Loucy (cell line): ENCODE data around the gene ADD2.

Experiments
- H2AFZ ChIP-seq: fragments of 200-600 bp; sonication (generic); 2 replicates; pipeline ENCODE4 v1.6.0; 2016; ENCODE audit warnings: antibody characterized with exemption, mild to moderate bottlenecking, low read length, moderate library complexity
- H3F3A ChIP-seq: fragments of 200-600 bp; 2 replicates; pipeline ENCODE4 v1.6.0; 2016; ENCODE audit warnings: antibody characterized with exemption, low read depth, mild to moderate bottlenecking
- H3K27me3 ChIP-seq: fragments of 200-600 bp; sonication (generic); 2 replicates; pipeline ENCODE4 v1.6.1; 2014; ENCODE audit warnings: low read length, mild to moderate bottlenecking; ENCODE audit not compliant: insufficient read depth, poor library complexity, severe bottlenecking
- H3K36me3 ChIP-seq: fragments of 200-600 bp; sonication (generic); 2 replicates; pipeline ENCODE4 v1.6.1; 2016; ENCODE audit warnings: low read length; ENCODE audit not compliant: insufficient read depth
- H3K4me1 ChIP-seq: fragments of 200-600 bp; sonication (generic); 2 replicates; pipeline ENCODE4 v1.5.1; 2014; ENCODE audit warnings: low read length, mild to moderate bottlenecking; ENCODE audit not compliant: insufficient read depth, poor library complexity, severe bottlenecking
- H3K4me2 ChIP-seq: fragments of 200-600 bp; sonication (generic); 2 replicates; pipeline ENCODE4 v1.6.0; 2014; ENCODE audit warnings: antibody characterized with exemption, low read length, low read depth, mild to moderate bottlenecking; ENCODE audit not compliant: poor library complexity, severe bottlenecking
- H3K4me3 ChIP-seq: fragments of 200-600 bp; sonication (generic); 2 replicates; pipeline ENCODE4 v1.5.1; 2014; ENCODE audit warnings: low read length, mild to moderate bottlenecking, mixed read lengths; ENCODE audit not compliant: poor library complexity, severe bottlenecking
- H3K79me2 ChIP-seq: fragments of 200-600 bp; sonication (generic); 2 replicates; pipeline ENCODE4 v1.6.1; 2014; ENCODE audit warnings: low read length; ENCODE audit not compliant: insufficient read depth
- H3K9ac ChIP-seq: fragments of 200-600 bp; sonication (generic); 2 replicates; pipeline ENCODE4 v1.6.0; 2014; ENCODE audit warnings: mild to moderate bottlenecking, low read depth, low read length, moderate library complexity; ENCODE audit not compliant: poor library complexity, severe bottlenecking
- H3K9me2 ChIP-seq: fragments of 200-600 bp; sonication (generic); replicated peaks from 2 replicates; pipeline ENCODE4 v1.6.1; 2016; ENCODE audit warnings: low read depth, low read length, mixed read lengths
- H3K9me3 ChIP-seq: fragments of 200-600 bp; sonication (generic); 2 replicates; pipeline ENCODE4 v1.6.1; 2014; ENCODE audit warnings: mild to moderate bottlenecking, antibody characterized with exemption, low read length, low read depth; ENCODE audit not compliant: insufficient read depth
- H4K20me1 ChIP-seq: fragments of 200-600 bp; sonication (generic); 2 replicates; pipeline ENCODE4 v1.6.0; 2014; ENCODE audit warnings: antibody characterized with exemption, low read length, mild to moderate bottlenecking; ENCODE audit not compliant: insufficient read depth, poor library complexity, severe bottlenecking
- CTCF ChIP-seq: fragments of 200-600 bp; sonication (generic); conservative IDR thresholded peaks from 2 replicates; pipeline ENCODE4 v1.5.1; 2014; ENCODE audit warnings: mild to moderate bottlenecking, antibody characterized with exemption, low read length
- EZH2phosphoT487 ChIP-seq: fragments of 200-600 bp; IDR thresholded peaks from 2 replicates; pipeline ENCODE4 v1.6.1; 2018; ENCODE audit warnings: antibody characterized with exemption, mild to moderate bottlenecking, moderate library complexity, borderline replicate concordance

The ADD2 gene

DNA sequence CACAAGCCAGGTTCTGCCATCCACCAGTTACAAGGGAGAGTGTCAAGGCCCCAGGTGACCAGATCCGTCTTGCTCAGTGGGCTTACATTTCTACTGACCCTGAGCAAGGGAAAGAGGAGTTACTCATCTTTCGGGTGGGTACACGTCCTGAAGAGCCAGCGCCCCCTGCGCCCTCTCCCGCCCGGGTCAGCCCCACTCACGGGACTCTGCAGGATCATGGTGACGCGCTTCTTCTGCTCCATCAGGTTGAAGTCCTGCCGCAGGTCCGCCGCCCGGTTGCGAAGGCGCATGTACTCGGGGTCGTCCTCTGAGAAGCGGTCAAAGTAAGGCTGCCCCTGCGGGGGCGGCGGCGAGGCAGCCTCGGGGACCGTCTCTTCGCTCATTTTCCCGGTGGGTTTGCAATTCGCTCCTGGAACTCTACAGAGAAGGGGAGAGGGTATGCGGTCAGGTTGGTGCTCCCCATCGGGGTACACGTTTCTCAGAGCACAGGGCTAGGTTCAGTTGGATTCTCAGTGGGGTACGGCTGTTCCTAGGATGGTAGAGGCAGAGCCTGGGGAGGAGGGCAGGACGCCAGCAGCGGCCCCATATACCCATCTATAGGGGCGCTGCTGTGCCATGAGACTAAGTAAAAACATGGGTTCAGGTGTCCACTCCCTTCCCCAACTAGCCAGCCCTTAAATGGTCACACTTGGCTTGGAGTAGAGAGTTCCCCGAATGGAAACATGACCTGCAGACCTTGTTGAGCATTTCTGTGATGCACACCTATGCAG, 61.8 kb downstream of the ADD2 start:
- no peak for TF ChIP-seq CTCF
- no peak for TF ChIP-seq EZH2phosphoT487
- Histone ChIP-seq H3K27me3 (no peaks in the 10 kb centered on the region), H2AFZ (no peak overlapping the region), H3K9ac (no peak overlapping the region), H3K9me2 (no peaks in the 10 kb centered on the region), H3K36me3 (no peaks in the 10 kb centered on the region), H3K4me2 (no peak overlapping the region), H3K4me1 (no peaks in the 10 kb centered on the region), H3K4me3 (no peak overlapping the region), H3K9me3 (no peaks in the 10 kb centered on the region), H3K79me2 (no peaks in the 10 kb centered on the region), H3F3A (no peaks in the 10 kb centered on the region), H4K20me1 (no peaks in the 10 kb centered on the region)

- no peaks in the 10 kb centered on the region for H3K36me3 ChIP-seq
Measured at GRCh38 chr2:70705160-70705850, 62.7 kb downstream of the ADD2 start.

GRCh38 chr2:70703900-70704549, 64.0 kb downstream of the ADD2 start:
- no peaks in the 10 kb centered on the region for H4K20me1 ChIP-seq
- H3K4me2 ChIP-seq, result no peak overlapping the region
- H3K4me1 ChIP-seq, result no peaks in the 10 kb centered on the region
- no peaks in the 10 kb centered on the region for H3K36me3 ChIP-seq
- no peak overlapping the region for H3K4me3 ChIP-seq
- no peaks in the 10 kb centered on the region for H3K79me2 ChIP-seq
- no peaks in the 10 kb centered on the region for H3F3A ChIP-seq
- no peak overlapping the region for H3K9ac ChIP-seq
- H3K9me2 ChIP-seq, result no peaks in the 10 kb centered on the region
- H2AFZ ChIP-seq, result no peak overlapping the region
- no peaks in the 10 kb centered on the region for H3K27me3 ChIP-seq
- H3K9me3 ChIP-seq, result no peaks in the 10 kb centered on the region
- TF ChIP-seq CTCF (no peak), EZH2phosphoT487 (no peak)

More at GRCh38 chr2:70705160-70705850, 62.7 kb downstream of the ADD2 start:
- Histone ChIP-seq H3K9ac (no peak overlapping the region), H3K9me2 (no peaks in the 10 kb centered on the region), H3K4me3 (no peak overlapping the region), H3F3A (no peaks in the 10 kb centered on the region), H3K4me1 (no peaks in the 10 kb centered on the region), H3K79me2 (no peaks in the 10 kb centered on the region), H3K4me2 (no peak overlapping the region), H2AFZ (no peak overlapping the region), H3K9me3 (no peaks in the 10 kb centered on the region), H4K20me1 (no peaks in the 10 kb centered on the region), H3K27me3 (no peaks in the 10 kb centered on the region)
- TF ChIP-seq EZH2phosphoT487 (no peak), CTCF (no peak)
